HUES48 (cell line): ENCODE results near the gene PGAM5.

Experiments used
- H3K27ac ChIP-seq: one replicate; pipeline ENCODE4 v1.7.0; 2013; ENCODE audit warnings: low read depth, low read length, inconsistent platforms
- H3K27me3 ChIP-seq: 2 replicates; pipeline ENCODE4 v1.6.1; 2013; ENCODE audit warnings: mild to moderate bottlenecking, low read length; ENCODE audit not compliant: control insufficient read depth, insufficient read depth
- H3K36me3 ChIP-seq: 2 replicates; pipeline ENCODE4 v1.6.1; 2013; ENCODE audit warnings: low read length; ENCODE audit not compliant: control insufficient read depth, insufficient read depth
- H3K4me1 ChIP-seq: 2 replicates; pipeline ENCODE4 v1.6.1; 2013; ENCODE audit warnings: mild to moderate bottlenecking, low read length; ENCODE audit not compliant: control insufficient read depth, insufficient read depth
- H3K4me3 ChIP-seq: 2 replicates; pipeline ENCODE4 v1.5.1; 2013; ENCODE audit warnings: mild to moderate bottlenecking, low read depth, low read length
- H3K9ac ChIP-seq: 2 replicates; pipeline ENCODE4 v1.6.1; 2013; ENCODE audit warnings: mild to moderate bottlenecking, low read depth, low read length, moderate library complexity
- H3K9me3 ChIP-seq: 2 replicates; pipeline ENCODE4 v1.6.1; 2013; ENCODE audit warnings: low read length; ENCODE audit not compliant: control insufficient read depth, insufficient read depth

The PGAM5 gene

DNA sequence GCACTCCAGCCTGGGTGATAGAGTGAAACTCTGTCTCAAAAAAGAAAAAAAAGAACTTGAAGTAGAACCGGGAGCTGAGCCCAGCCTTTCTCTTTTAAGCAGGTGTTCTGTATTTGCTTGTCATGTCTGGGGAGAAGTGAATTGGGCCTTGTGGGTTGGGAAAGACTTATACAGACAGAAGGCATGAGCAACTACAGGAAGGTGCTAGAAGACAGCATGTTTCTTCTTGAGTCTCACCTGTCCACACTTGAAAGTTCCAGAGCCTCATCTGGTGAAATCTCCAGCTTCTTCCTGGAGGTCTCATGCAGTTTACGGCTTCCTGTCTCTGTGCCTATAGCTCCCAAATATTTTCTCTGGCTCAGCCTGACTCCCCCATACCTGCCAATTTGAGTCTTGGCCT, 2.5 kb downstream of the PGAM5 start:
- no peak overlapping the region for H3K9ac ChIP-seq
- no peak overlapping the region for H3K27ac ChIP-seq

DNA sequence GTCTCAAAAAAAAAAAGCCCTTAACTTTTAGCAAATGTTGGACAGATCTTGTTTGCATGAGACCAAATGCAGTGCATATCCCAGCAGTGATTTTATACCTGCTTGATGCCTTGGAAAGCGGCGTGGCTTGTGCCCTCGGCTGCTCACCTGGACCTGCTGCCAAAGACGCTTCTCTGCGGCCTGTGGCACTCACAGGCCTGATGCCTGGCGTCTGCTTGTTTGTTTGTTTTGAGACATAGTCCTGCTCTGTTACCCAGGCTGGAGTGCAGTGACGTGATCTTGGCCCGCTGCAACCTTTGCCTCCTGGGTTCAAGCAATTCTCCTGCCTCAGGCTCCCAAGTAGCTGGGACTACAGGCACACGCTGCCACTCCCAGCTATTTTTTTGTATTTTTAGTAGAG, 5.2 kb downstream of the PGAM5 start:
- Histone ChIP-seq H3K27me3 (no peaks in the 10 kb centered on the region), H3K36me3 (peaks cover 60% of the 10 kb centered on the region), H3K4me3 (no peak overlapping the region), H3K4me1 (no peaks in the 10 kb centered on the region), H3K9me3 (no peaks in the 10 kb centered on the region), H3K27ac (no peak overlapping the region), H3K9ac (no peak overlapping the region)

More for the DNA sequence above, 2.5 kb downstream of the PGAM5 start:
- H3K36me3 ChIP-seq = peaks cover 38% of the 10 kb centered on the region
- H3K4me3 ChIP-seq = no peak overlapping the region
- H3K4me1 ChIP-seq = no peaks in the 10 kb centered on the region
- H3K27me3 ChIP-seq = no peaks in the 10 kb centered on the region
- no peaks in the 10 kb centered on the region for H3K9me3 ChIP-seq

DNA sequence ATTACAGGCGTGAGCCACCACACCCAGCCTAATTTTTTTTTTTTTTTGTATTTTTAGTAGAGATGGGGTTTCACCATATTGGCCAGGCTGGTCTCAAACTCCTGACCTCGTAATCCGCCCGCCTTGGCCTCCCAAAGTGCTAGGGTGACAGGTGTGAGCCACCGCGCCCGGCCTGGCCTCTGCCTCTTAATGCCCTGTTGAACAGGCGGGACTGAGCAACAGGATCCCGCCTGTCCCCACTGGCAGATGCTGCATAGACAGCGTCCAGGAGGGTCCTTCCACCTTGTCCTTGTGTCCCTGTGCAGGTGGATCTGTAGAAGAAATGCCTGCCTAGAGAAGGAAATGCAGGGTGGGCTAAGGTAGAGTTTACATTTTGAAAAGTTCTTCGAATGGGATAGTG, 5.7 kb downstream of the PGAM5 start:
- Histone ChIP-seq H3K36me3 (peaks cover 65% of the 10 kb centered on the region), H3K9ac (no peak overlapping the region), H3K4me3 (no peak overlapping the region), H3K4me1 (no peaks in the 10 kb centered on the region), H3K27me3 (no peaks in the 10 kb centered on the region), H3K27ac (no peak overlapping the region), H3K9me3 (no peaks in the 10 kb centered on the region)

DNA sequence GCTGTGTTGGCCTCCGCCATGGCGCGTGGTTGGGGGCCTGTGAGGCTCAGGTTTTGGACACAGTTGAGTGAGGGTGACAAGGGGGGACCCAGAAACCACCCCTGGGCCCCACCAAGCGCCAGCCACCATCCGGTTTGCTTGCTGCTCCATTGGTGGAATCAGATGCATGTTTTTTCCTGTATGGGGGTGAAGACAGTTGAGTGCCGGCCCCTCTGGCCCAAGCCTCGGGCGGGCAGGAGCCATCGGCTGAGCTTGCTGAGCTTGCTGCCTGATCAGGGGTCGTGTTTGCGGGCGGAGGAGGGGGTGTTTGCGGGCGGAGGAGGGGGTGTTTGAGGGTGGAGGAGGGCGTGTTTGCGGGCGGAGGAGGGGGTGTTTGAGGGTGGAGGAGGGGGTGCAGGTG, 6.4 kb downstream of the PGAM5 start:
- Histone ChIP-seq H3K4me3 (no peak overlapping the region), H3K27ac (no peak overlapping the region), H3K9me3 (no peaks in the 10 kb centered on the region), H3K36me3 (peaks cover 72% of the 10 kb centered on the region), H3K9ac (no peak overlapping the region), H3K4me1 (no peaks in the 10 kb centered on the region), H3K27me3 (no peaks in the 10 kb centered on the region)

DNA sequence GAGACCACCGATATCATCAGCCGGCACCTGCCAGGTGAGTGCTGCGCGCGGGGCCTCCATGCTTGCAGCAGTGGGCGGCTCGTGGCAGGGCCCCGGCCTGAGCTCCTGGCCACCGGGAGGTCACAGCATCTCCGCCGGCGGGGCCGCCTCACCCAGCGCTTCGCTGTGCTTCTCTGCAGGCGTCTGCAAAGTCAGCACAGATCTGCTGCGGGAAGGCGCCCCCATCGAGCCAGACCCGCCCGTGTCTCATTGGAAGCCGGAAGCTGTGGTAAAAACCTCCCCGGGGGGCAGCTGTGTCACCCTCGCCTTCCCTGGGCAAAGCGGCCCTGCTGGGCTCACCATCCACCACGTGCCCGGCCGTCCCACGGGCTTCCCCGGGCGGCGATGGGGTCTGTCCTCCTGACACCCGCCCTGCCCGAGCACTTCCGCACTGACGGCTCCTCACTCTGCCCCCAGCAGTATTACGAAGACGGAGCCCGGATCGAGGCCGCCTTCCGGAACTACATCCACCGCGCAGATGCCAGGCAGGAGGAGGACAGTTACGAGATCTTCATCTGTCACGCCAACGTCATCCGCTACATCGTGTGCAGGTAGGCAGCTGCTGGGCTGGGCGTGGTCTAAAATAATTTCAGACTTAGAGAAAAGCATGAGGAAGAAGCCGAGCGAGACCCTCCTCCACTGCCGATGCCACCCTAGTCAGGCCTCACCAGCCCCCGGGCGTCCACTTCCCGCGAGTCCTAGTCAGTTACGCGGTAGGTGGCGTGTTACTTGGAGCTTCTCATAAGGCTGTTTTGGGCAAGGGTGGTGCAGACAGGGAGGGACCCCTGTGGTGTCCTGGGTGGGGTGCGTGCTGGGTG, 7.1 kb downstream of the PGAM5 start:
- no peak overlapping the region for H3K9ac ChIP-seq
- H3K4me3 ChIP-seq = no peak overlapping the region
- H3K27me3 ChIP-seq = no peaks in the 10 kb centered on the region
- H3K9me3 ChIP-seq = no peaks in the 10 kb centered on the region
- no peak overlapping the region for H3K27ac ChIP-seq
- H3K4me1 ChIP-seq = no peaks in the 10 kb centered on the region
- H3K36me3 ChIP-seq = peaks cover 77% of the 10 kb centered on the region

DNA sequence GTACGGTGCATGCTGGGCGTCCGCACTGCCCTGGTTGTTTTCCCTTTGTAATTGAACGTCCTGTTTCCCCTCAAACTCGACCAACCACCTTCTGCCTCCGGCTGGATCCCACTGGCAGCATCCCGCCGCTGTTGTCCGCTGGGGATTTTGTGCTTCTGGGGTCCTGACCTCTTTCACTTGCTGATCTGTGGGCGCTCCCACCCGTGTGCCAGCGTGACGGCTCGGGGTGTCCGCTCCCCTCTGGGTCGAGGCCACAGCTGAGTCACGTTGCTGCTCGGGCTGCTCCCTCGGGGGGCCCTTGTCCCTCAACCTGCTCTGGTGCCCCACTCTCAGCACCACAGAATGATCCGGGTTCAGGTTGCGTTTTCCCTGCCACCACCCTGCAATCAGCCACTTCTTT, 8.0 kb downstream of the PGAM5 start:
- H3K27ac ChIP-seq = no peak overlapping the region
- no peaks in the 10 kb centered on the region for H3K27me3 ChIP-seq
- H3K9ac ChIP-seq = no peak overlapping the region
- H3K4me1 ChIP-seq = no peaks in the 10 kb centered on the region
- peaks cover 81% of the 10 kb centered on the region for H3K36me3 ChIP-seq
- no peaks in the 10 kb centered on the region for H3K9me3 ChIP-seq
- no peak overlapping the region for H3K4me3 ChIP-seq

DNA sequence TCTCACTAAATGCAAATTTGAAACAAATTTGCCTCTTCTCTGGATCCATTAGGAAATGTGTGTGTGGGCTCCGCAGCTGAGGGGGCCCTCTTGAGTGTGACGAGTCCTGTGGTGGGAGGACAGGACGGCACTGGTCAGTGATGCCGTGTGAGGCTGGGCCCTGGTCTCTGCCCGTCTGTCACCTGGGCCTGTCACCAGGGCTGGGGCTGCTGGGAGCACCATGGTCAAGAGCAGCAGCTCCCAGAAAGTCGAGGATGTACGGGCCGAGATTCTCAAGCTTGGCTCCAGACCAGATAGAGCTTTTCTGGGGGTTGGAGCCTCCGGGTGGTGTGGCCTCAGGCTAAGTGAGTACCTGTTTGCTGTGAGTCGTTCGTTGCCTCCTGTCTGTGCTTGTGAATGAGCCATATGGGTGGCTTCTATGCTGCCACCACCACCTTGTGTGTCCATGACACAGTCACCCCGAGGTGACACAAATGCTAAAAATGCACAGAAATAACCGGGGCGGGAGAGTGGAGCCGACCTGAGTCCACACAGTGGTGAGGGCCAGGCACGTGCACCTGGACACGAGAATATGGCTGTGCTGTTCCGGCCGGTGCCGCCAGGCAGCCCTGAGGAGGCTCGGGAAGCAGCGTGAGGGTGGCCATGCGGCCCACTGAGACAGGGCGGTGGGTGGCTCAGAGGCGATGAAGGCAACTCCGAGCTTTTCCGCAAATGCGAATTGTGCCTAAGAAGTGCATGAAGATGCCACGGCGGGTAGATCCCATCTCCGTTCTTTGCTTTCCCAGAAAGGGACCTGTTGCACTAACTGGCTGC, 8.7 kb downstream of the PGAM5 start:
- Histone ChIP-seq H3K36me3 (peaks cover 86% of the 10 kb centered on the region), H3K9ac (no peak overlapping the region), H3K27me3 (no peaks in the 10 kb centered on the region), H3K9me3 (no peaks in the 10 kb centered on the region), H3K4me1 (no peaks in the 10 kb centered on the region), H3K27ac (no peak overlapping the region), H3K4me3 (no peak overlapping the region)

DNA sequence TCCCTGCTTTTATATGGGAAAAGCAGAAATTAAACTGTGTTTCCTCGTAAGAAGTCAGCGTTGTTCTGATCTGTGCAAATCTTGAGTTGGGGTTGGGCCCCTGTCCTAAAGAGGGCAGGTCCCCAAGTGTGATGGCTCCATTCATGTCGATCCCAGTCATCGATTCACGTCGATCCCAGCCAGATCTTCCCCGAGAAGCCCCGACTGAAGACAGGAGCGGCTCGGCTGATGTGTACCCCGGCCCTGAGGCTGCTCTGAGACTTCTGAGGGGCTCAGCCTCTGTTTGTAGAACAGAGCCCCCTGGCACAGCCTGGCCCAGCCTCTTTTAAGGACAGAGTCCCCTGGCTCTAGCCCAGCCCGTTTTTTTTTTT, 9.3 kb downstream of the PGAM5 start:
- no peak overlapping the region for H3K4me3 ChIP-seq
- H3K36me3 ChIP-seq = peaks cover 86% of the 10 kb centered on the region
- no peak overlapping the region for H3K27ac ChIP-seq

DNA sequence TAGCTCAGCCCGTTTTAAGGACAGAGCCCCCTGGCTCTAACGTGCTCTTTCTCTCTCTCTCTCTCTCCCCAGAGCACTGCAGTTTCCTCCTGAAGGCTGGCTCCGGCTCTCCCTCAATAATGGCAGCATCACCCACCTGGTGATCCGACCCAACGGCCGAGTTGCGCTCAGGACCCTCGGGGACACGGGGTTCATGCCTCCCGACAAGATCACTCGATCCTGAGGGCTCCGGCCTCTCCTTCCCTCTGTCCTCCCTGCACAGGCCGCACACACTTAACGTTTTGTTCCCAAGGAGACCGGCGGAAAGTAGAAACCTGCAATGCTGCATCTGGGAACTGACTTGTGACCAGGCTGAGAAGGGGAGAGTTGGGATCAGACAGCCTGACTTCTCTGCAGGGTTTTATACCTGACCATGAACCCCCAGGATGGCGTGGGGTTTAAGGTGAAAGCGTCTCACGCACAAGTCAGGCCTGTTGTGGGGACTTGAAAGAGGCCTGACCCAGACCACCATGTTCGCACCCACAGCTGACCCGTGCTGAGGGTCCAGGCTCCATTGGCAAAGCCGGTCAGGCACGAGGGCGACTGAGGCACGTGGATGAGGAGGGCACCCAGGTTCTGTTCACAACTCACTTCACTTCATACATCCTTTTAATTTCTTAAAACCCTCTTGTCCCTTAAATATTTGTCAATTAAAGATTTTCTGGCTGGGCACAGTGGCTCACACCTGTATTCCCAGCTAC, 10.1 kb downstream of the PGAM5 start:
- Histone ChIP-seq H3K27ac (no peak overlapping the region), H3K4me1 (no peaks in the 10 kb centered on the region), H3K9me3 (no peaks in the 10 kb centered on the region), H3K27me3 (no peaks in the 10 kb centered on the region), H3K36me3 (peaks cover 90% of the 10 kb centered on the region), H3K9ac (no peak overlapping the region), H3K4me3 (no peak overlapping the region)

More for the DNA sequence above, 9.3 kb downstream of the PGAM5 start:
- Histone ChIP-seq H3K27me3 (no peaks in the 10 kb centered on the region), H3K9ac (no peak overlapping the region), H3K9me3 (no peaks in the 10 kb centered on the region), H3K4me1 (no peaks in the 10 kb centered on the region)

DNA sequence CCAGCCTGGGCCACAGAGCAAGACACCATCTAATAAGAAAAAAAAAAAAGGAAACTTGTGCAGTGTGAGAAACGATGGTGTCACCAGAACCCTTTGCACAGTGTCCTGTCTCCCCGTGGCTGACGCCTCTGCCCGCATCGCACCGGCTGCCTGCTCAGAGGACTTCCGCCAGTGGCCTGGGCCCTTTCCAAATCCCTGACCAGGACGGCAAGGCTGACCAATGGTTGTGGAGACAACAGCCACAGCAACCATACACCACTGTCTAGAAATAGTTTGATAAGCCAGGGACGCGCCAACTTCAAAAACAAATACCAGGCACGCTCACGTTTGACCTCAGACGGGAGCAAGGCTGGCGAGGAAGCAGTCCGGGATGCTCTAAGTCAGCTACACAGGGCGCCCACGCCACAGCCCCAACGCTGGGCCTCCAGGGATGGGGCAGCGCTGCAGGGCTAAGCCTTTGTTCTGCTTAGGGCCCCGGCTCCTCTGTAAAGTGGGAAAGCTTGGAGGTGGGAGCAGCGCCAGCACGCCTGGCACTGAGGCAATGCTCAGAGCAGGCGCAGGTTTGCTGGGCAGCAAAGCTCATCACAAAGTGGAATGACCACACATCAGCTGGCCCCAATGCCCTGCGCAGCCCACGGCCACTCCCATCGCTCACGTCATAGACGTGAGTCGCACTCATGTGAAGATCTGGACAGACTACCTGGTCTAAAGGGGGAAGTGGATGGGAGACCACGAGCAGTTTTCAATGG, 12.5 kb downstream of the PGAM5 start:
- Histone ChIP-seq H3K9me3 (no peaks in the 10 kb centered on the region), H3K27me3 (no peaks in the 10 kb centered on the region), H3K9ac (no peak overlapping the region), H3K4me3 (no peak overlapping the region), H3K36me3 (peaks cover 92% of the 10 kb centered on the region), H3K27ac (no peak overlapping the region), H3K4me1 (no peaks in the 10 kb centered on the region)
